Stimulated activated naive CD4-positive, alpha-beta T cell (primary cell): ENCODE results near the gene MPPED1.

ENCODE experiments used
- DNase-seq, 6 experiments: peaks; one replicate each; lab custom pipeline; 2025; lab: John Stamatoyannopoulos, UW

MPPED1 gene

DNA sequence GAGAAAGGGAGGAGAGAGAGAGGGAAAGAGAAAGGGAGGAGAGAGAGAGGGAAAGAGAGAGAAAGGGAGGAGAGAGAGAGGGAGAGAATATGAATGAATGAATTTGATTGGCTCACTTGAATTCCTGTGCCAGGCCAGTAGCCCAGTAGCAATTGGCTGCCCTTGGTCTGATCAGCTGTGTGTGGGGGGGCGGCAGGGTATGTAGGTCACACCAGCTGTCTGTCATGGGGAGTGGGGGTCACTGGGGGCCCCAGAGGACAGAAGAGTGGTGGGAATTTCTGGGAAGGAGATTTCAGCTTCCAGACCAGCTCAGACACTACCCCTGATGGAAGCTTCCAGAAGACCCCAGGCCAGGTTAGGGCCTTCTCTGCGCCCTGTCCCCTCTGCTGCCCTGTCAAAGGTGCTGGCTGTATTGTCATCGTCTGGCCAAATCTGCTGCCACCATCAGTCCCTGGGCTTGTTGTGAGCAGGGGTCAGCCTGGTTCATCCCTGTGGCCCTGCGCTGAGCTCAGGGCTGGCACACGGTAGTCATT is 21.1 kb downstream of the MPPED1 start:
- no peak for DNase-seq

DNA sequence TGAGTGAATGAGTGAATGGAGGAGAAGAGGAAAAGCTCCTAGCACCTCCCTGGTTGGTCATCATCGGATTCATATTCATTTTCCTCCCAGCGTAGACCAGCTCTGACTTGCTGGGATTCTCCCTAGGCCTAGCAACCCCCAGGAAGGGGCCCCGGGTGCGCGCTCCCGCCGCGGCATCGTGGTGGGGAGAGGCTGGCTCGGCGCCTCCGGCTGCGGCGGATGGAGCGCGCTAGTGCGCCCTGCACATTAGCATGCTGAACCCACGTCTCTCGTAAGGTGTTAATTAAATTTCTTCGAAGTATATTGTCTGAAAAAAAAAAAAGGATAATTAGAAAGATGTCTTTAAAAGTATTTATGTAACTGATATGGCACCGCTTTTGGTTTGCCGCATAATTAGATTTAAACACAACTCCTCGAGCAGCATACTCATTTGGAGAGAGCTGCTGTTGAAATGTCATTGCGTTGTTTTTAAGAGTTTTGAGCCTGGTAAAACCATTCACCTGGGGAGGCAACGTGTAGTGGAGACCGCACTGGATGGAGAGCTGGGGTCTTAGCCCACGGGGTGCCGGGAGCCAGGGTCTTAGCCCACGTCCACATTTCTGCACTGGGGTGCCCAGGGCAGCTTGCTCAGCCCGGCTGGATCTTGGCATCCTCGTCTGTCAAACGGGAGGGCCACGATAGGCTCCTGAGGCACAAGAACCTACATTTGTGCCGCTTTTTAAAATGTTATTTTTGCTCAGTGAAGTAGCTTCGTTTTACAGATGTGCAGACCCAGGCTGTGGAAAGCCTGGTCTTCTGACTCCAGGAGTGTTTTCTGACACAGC is 21.8 kb downstream of the MPPED1 start:
- DNase-seq = no peak

DNA sequence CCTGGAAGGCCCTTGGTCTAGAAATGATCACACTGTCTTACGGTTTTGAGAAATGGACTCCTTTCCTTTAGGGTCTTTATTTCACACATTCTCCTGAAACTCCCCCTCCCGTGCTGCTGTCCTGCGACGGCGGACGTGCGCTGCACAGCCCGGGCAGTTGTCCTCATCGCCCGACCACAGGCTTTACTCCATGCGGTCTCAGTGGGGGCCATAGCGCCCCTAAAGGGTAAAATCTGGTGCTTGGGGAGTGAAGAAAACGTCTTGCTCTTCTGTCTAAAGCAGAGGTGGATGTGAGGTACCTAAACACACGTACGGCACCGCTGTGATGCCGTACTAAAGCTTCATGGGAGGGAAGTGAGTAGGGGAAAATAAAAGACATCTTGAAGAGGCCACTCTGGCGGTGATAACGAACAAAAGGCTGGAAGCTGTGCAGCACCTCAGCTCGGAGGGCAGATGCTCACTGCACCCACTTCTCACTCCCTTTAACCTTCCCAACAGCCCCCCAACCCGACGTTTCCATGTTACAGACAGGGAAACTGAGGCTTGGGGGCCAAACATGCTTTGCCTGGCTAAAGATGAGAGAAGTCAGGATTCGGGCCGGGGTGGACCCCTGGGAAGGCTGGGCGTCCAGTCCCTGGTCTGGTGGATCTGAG is 22.6 kb downstream of the MPPED1 start:
- DNase-seq = no peak

DNA sequence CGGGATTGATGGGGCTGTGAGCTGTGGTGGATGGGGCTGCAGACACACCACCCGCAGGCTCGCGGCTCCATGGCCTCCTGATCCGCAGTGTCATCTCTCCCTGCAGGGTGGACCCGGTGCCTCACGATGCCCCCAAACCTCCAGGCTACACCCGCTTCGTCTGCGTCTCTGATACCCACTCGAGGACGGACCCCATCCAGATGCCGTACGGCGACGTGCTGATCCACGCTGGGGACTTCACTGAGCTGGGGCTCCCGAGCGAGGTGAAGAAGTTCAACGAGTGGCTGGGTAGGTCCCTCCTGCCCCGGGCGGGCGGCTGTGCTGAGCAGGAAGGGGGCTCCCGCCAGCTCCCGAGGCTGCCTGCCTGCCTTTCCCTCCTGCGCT is 23.1 kb downstream of the MPPED1 start:
- no peak for DNase-seq

DNA sequence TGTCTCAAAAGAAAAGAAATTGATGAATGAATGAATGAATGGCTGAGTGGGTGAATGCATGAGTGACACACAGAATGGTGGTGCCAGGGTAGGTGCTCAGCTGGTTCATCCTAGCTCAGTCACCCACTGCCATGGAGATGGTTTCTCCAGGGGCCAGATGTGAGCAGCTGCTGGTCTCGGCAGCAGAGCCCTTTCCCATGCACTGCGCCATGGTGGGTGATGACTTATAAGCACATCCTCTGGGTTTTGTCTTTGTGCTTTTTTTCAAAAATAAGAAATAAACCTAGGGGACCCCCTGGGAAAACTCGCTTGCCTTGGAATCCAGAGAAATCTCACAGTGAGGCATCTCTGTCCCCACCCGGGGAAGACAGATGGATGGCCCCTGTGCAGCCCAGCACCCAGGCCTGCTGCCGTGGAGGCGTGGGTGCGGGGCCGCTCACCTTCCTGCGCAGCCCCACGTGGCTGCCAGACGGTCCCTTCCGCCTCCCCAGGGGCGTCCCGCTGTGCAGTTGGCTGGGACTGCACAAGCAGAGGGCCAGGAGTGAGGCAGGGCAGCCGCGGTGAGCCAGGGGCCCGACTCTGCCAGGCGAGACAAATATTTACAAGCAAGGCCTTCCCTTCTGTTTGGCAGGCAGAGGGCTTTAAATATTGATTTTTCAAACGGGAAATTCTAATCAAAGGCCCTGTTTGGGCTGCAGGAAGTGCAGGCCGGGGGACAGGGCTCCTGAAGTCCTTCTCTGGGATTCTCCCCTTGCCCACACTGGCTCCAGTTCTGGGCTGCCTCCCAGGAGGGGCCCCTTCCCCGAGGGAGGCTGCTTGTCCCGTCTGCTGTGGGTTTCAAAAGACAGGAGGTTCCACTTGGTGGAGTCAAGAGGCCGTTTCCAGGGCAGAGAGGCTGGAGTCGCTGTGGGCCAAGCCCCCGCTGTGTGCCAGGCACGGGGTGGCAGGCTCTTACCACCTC is 24.3 kb downstream of the MPPED1 start:
- DNase-seq = no peak

DNA sequence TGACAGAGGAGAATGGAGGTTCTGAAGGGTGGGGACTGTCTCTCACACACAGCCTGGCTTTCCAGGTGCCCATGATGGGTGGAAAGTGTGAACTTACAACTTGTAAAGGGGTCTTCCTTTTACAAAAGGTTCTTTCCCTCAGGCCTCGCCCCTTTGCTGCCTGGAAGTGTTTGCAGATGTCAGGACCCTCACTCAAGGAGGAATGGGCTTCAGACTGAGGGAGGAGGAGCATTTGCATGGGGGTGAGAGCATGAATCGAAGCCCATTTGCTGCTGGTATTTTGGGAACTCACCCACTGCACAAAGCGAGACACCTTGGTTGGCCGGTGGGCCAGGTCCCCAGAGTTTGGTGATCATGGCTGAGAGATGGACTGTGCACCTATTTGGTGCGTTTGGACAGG is 25.1 kb downstream of the MPPED1 start:
- DNase-seq = no peak

DNA sequence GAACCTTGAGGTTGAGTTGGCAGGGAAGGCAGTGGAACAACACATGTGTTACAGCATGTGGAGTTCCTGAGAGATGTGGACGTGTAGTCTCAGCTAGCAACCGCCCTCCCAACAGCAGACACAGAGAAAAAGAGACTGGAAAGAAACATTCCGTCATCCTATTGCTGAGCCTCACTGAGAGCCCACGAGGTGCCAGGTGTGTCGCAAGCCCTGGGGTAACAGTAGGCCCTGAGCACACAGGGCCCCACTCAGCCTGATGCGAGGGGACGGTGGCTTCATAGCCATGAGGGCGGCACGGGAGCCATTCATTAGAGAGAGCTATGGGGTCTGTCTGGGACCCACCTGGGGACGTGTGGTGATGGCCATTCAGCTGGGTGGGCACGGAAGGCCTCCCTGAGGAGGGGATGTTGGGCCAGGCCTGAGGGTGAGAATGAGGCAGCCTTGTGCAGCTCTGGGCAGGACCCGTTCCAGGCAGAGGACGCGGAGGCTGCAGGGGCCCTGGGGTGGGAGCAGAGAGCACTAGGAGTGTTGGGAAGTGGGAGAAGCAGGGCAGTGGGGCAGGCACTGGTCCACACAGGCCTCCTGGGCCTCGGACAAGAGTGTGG is 26.2 kb downstream of the MPPED1 start:
- no peak for DNase-seq

DNA sequence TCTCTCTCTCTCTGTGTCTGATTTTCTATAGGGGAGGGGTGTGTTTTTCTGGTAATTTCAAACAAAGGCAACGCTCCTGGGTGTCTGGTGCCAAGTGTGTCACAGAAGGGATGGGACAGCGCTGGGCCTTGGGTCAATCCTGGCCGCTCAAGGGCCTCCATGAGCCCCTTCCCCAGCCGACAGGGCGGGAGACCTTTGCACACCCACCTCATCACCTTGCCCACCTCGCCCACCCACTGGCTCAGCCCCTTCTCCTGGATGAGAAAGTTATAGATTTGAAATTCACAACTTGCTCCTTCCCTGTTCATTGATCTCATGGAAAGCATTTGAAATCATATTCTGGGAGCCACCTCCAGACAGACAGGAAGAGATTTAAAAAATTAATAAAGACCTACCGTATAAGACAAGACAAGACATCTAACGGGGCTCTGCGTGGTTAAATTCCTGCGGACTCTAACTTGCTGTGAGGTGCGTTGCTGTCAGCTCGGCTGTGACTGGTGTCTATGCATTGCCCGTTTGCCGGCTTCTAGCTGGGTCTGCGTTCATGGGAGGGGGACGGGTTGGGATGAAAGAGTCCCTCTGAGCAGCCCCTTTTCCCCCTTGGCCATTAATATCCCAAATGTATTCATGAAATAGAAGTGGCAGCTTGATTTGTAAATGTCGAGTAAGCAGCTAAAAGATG is 27.0 kb downstream of the MPPED1 start:
- DNase-seq = no peak

DNA sequence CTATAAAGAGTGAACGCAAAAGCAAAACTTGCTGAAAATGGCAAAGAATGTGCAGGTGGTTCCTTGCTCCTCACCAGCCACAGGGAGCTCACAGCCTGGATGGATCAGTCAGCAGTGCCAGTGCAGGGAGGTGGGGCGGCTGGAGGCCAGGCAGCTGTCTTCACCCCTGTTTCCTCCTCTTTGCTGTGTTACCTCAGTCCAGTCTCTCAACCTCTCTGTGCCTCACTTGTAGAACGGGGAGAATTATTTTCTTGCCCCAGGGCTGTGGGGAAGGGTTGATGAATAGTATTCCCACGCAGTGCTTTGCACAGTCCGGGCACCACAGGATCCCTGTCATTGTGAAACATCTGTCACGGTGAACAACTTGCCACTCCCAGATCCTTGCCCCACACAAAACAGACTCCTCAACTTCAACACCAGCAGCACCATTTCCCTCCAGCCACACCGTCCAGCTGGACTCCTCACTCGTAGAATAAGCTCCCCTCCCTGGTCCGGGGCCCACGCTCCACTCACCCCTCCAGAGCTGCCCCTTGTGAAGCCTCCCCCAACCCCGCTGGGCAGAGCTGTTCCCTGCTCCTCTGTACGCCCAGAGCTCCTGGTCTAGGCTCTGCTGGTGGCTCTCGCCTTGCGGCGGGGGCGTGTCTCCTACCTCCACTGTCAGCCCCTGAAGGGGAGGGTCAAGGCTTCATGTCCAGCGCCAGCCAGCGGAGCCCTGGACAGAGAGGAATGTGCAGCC is 27.7 kb downstream of the MPPED1 start:
- no peak for DNase-seq

DNA sequence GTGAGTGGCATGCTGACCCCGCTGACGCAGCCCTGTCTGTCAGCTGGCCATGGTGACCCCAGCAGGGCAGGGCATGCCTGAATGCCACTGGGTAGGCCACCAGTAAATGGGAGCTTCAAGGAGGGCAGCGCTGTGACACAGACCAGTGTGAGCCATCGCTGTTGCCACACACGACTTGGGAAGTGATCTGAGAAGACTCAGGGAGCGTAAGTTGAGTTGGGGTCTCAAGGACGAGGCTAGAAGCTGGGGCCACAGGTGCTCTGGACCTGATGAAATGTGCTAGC is 28.2 kb downstream of the MPPED1 start:
- DNase-seq = no peak

DNA sequence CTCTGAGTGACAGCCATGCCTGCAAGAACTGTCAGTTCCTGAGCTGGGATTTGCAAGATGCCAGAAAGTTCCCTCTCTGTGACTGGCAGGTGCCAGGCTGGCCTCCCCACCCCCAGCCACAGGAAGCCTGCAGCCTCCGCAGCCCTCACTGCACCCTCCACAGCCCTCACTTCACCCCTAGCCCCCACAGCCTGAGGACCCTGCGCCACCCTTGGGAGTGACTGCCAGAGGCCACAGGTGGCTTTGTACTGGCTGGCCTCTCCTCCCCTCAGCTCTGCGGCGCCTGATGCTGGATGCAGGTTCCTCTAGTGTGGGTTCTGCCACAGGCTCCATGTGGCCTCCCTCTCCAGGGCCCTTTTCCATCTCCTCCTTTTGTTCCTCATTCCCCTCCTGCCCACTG is 28.7 kb downstream of the MPPED1 start:
- DNase-seq = no peak

DNA sequence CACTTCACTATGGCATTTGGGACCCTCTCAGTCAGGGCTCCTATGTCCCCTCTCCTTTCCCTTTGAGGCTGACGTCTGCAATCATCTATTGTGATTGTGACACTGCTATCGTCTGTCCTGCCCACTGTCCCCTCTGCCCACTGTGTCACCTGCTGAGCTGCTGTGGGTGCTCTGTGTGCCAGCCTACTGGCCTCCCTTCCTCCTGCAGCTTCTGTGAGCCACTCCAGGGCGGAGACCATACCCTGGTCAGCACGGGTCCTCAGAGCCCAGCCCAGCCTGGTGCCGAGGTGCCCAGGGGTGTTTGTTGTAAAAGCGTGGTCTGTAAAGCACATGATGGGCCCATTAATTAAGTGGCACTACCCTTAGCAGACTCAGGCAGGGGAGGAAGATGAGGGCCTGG is 29.4 kb downstream of the MPPED1 start:
- DNase-seq = no peak

DNA sequence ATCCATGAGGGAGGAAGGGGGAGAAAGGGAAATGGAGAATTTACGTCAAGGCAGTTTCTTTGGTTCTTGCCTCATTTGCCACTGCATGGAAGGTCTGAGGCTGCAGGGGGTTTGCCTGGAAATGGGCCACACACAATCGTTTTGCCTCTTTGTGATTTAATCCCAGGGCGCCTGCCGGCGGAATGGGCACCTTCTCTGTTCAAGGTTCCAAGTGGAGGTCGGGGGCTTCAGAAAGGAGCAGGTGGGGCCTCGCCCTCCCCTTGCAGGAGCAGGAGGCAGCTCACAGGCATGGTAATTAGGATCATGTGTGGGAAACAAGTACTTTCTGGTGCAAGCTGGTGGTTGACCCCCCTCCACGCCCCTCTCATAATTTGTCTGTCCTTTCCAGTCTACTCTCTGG is 29.9 kb downstream of the MPPED1 start:
- no peak for DNase-seq

DNA sequence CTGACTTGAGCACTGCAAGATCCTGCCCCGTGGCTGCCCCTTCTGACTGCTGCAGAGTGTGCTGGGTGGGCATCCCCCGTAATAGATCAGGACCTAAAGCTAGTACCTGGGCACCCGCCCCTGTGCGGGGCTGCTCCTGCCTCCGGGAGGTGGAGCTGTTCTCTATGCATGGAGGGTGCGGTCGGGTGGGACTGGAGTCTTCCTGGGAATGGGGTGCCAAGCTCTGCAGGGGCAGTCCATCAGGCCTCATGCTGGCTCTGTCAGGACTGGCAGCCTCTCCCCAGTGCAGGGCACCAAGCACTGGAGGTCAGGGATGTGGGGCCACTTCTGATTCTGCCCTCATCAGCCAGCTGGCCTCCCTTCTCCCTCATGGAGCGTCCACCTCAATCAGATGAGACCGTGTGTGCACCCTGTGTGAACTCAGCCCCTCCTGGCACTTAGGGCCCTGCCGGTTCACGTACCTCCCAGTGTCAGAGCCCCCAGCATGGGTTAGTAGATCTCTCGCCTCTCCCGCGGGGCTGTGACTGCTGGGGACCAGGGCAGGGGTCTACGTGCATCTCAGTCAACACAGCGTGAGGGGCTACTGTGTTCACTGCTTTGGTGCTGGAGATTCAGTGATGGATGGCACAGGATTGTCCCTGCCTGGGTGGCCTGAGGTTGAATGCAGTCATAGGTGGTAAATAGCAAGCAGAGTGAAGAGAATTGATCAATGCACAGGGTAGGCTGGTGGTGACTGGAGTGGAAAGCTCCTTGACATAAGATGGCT is 30.8 kb downstream of the MPPED1 start:
- DNase-seq = no peak

DNA sequence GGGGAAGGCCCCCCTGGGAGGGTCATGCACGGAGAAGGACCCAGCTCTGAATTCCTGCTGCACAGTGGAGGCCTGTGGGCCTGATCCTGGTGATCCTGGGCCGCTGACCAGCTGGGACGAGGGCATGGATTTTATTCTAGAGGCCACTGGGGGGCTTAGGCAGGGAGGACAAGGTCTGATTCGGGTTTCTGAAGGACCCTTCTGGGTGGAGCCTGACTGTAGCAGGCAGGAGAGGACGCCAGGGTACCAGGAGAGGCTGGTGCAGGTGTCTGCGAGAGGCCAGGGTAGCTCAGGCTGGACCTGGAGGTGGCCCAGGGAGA is 31.3 kb downstream of the MPPED1 start:
- DNase-seq = no peak

DNA sequence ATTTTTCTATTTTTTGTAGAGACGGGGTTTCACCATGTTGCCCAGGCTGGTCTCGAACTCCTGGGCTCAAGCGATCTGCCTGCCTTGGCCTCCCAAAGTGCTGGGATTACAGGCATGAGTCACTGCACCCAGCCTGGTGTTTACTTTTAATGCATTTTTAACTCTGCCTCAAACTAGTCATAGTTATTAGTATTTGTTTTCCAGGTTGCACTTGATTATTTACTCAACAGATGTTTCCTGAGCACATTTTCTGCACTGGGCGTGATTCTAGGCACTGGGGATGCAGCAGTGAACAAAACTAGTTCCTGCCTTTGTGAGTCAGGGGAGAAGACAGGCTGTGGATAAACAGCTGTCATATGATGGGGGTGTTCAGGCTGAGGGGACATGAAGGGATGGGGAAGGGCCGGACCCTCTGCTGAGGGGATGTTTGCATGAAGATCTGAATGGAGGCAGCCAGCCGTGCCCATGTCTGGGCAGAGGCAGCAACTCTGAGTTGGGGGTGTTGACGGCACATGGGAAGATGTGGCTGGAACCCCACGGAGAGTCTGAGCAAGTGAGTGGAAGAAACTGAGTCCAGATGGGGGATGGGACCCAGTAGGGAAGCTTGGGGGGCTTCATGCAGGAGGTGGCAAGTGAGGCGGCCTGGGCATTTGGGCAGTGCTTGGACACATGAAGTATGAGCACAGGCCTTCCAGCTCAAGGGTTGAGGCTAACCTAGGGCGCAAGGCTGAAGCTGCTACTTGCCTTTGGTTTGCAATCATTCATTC is 34.4 kb downstream of the MPPED1 start:
- no peak for DNase-seq

DNA sequence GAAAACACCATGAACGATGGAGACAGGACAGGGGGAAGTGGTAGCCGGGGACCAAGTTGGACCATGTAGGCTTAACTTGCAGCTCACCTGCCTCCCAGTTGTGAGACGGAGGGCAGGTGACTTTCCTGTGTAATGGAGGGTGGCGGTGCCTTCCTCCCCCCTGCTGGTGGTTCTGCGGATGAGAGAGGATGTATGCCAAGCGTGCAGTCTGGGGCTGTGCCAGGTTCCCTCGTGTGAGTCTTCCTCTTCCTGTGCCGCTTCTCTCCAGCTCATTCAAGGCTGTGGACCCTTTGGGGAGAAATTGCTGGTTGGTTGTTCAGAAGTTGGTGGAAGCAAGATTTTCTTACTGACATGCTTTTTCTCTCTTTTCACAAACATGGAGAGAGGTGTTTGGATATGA is 35.1 kb downstream of the MPPED1 start:
- no peak for DNase-seq

DNA sequence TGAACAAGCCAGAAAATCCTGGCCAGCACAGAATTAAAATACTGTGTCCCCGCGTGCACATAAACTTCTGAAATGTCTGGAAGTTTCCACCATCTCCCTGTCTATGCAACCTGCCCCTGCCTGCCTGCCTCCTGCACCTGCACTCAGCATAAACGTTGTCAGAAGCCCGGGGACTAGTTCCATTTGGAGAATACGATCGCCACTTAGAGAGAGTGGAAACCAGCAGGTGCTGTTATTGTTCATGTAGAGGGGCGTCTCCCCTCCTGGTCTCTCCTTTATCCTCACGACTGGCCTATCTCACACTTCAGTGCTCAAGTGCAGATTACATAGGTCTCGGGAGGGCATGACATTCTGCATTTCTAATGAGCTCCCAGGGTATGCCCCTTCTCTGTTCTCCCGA is 35.6 kb downstream of the MPPED1 start:
- DNase-seq = no peak

DNA sequence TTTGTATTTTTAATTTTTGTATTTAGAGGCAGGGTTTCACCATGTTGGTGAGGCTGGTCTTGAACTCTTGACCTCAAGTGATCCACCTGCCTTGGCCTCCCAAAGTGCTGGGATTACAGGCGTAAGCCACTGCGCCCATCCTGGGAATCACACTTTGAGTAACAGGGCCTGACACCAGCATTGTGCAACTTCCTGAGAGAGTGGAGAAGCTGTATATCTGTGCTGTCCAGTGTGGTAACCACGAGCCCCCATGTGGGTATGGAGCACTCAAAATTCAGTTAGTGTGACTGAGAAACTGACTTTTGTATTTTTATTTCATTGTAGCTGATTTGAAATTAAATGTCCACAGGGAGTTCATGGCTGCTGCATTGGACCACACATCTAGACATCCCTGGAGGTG is 36.2 kb downstream of the MPPED1 start:
- no peak for DNase-seq
